HG03442 (cell line): ENCODE measurements around the gene LIMS4.
"Not testable (repeated sequence)": the region's sequence is repeated elsewhere in the genome, so short reads cannot be mapped to it uniquely, and the experiment has no call there.

Experiments used
- ATAC-seq: cut with Tn5 transposase; IDR thresholded peaks from one replicate; pipeline ENCODE4 v1.9.1; 2021; ENCODE audit warnings: mild to moderate bottlenecking, moderate library complexity; ENCODE audit not compliant: unreplicated experiment

Gene LIMS4

GRCh38 chr2:110455080-110455670 lies 17.4 kb downstream of the LIMS4 start:
- ATAC-seq = not testable (repeated sequence)

GRCh38 chr2:110450951-110451350 lies 21.7 kb downstream of the LIMS4 start:
- not testable (repeated sequence) for ATAC-seq

- not testable (repeated sequence) for ATAC-seq
Measured at GRCh38 chr2:110449127-110449947, 23.3 kb downstream of the LIMS4 start.

GRCh38 chr2:110446644-110447043 lies 26.0 kb downstream of the LIMS4 start:
- not testable (repeated sequence) for ATAC-seq

- not testable (repeated sequence) for ATAC-seq
Measured at GRCh38 chr2:110443305-110444005, 29.2 kb downstream of the LIMS4 start.

- not testable (repeated sequence) for ATAC-seq
Measured at GRCh38 chr2:110441905-110442304, 30.7 kb downstream of the LIMS4 start.

- not testable (repeated sequence) for ATAC-seq
Measured at GRCh38 chr2:110434565-110434964, 38.1 kb downstream of the LIMS4 start.

GRCh38 chr2:110425725-110426124 lies 46.9 kb downstream of the LIMS4 start:
- ATAC-seq = not testable (repeated sequence)

GRCh38 chr2:110424421-110424820 lies 48.2 kb downstream of the LIMS4 start:
- not testable (repeated sequence) for ATAC-seq

- not testable (repeated sequence) for ATAC-seq
Measured at GRCh38 chr2:110423574-110423962, 49.0 kb downstream of the LIMS4 start.

- not testable (repeated sequence) for ATAC-seq
Measured at GRCh38 chr2:110422852-110423573, 49.6 kb downstream of the LIMS4 start.

GRCh38 chr2:110420641-110421354 lies 51.8 kb downstream of the LIMS4 start:
- not testable (repeated sequence) for ATAC-seq

- ATAC-seq = not testable (repeated sequence)
Measured at GRCh38 chr2:110407142-110407541, 65.5 kb downstream of the LIMS4 start.

GRCh38 chr2:110404988-110405387 lies 67.6 kb downstream of the LIMS4 start:
- ATAC-seq = not testable (repeated sequence)

GRCh38 chr2:110404246-110404645 lies 68.4 kb downstream of the LIMS4 start:
- ATAC-seq = not testable (repeated sequence)

GRCh38 chr2:110401001-110401618 lies 71.5 kb downstream of the LIMS4 start:
- ATAC-seq = peak; percentile 63

- not testable (repeated sequence) for ATAC-seq
Measured at GRCh38 chr2:110399378-110399777, 73.2 kb downstream of the LIMS4 start.

GRCh38 chr2:110395990-110396389 lies 76.6 kb downstream of the LIMS4 start:
- not testable (repeated sequence) for ATAC-seq
